Urothelium cell line (cell line): ENCODE results near the gene INSYN1.
"Not testable (repeated sequence)": the region's sequence is repeated elsewhere in the genome, so short reads cannot be mapped to it uniquely, and the experiment has no call there.

Source experiments
- DNase-seq: peaks from one replicate; pipeline ENCODE4 v3.0.0; 2011; ENCODE audit warnings: low spot score, mixed read lengths
- FAIRE-seq: peaks from 2 replicates; lab custom pipeline; 2011; peaks lifted over from hg19 to GRCh38; lab: Jason Lieb, UNC

Gene INSYN1, protein sequence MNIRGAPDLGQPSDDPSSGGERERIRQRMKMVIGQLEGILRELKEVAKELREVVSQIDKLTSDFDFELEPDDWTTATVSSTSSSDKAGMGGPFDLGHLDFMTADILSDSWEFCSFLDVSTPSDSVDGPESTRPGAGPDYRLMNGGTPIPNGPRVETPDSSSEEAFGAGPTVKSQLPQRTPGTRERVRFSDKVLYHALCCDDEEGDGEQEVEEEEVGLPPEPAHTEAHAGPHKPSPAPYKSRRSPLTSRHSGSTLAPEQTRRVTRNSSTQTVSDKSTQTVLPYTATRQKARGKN

GRCh38 chr15:73753250-73754130 lies at the start of gene INSYN1:
Gene INSYN1 (minus strand): TSS chr15:73753351. CDS start chr15:73751130, 2,221 bp downstream.
- DNase-seq (peak; percentile 71), FAIRE-seq (no peak)

DNA sequence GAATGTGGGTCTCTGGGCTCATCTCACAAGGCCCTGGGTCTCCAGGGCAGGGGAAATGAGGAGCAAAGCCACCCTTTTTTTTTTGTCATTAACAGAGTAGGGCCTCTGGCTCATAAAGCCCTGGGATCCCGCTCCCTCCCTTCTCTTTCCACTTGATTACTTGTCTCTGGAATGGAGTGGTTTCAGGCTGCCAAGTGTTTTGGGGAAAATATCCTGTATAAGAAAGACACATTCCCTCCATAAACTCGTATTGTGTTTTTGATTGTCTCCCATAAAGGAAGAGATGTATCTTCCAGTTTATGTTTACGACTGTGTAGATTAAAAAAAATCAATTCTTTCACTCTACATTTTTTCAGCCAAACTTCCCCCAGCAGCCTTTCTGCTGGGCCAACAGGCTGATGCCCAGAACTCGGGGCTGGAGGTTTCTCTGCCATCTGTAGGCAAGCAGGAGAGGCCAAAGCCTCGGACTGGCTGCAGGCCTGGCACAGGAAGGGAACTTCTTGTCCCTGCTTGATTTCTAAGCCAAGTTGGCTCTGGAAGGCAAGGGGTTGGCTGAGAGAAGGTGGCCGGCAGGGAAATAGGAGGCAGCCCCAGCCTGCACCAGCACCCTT lies 49.4 kb upstream of the INSYN1 start:
- FAIRE-seq (no peak), DNase-seq (no peak)

DNA sequence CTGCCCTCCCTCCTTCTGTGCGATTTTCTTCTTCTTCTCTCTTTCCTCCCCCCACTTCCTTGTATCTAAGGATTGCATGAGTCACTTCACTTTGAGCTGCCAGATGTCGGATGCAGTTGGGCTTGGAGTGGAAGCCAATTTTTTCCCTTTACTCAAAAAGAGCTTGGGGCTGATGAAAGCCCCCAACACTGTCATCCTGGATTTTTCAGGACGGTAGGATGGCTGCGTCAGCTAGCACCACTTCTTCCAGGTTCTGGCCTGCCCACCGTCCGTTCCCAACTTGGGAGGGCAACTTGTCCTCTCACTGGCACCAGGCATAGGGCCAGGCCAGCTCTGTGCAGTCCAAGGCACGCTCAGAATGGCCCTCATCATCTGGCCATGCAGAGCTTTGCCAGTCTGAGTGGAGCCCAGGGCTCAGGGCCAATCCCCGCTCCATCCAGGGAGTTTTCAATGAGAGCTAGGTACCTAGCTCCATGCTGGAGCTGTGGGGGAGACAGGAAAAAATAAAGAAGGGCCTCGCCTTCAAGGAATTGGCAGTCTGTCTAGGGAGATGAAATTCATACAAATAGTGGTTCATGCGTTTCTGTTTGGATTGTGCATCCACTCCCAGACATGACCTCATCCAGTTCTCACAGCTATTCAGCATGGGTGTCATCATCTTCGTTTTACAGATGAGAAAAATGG lies 47.7 kb upstream of the INSYN1 start:
- DNase-seq (peak; percentile 71), FAIRE-seq (no peak)

DNA sequence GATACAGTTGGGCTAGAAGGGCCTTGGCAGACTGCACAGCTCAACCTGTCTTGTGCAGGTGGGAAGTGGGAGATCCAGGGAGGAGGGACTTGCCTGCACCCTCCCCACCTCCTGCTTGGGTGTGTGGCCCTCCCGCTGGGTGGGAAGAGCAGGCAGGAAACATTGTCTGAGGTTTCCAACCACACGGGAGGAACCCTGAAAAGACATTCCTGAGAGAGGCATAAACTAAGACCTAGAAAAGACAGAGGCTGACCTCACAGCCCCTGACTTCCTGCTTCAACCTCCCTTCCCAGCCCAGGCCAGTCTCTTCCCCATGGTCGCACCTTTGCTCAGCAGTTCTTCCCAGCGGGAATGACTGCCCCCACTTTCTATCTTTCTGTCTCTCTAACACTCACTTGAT lies 46.3 kb upstream of the INSYN1 start:
- DNase-seq: peak; percentile 53
- no peak for FAIRE-seq

GRCh38 chr15:73797366-73798158 lies 44.4 kb upstream of the INSYN1 start:
- no peak for DNase-seq
- FAIRE-seq: no peak

DNA sequence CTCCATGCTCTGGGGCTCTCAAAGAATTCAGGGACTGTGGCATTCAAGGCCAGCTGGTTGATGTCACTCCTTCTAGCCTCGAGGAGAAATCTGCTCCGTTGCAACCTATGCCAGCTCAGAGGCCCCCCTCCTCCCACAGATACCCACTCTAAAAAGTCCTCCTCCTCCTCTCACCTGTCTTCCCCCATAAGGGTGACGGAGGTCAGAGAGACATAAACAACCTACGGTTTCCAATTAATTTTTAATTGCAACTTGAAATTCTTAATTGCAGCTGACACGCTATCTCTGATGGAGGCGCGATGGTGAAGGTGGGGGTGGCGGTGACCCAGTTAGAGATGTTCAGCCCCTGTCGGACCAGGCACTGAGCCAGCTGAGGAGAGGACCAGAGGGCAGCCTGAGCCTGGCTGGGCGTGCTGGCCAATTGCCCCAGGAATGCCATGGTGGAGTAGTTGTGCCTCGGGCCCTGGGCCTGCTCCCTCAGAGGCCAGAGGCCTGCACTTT lies 43.2 kb upstream of the INSYN1 start:
- DNase-seq: no peak
- FAIRE-seq: no peak

GRCh38 chr15:73794443-73795133 lies 41.4 kb upstream of the INSYN1 start:
- FAIRE-seq: no peak
- DNase-seq: peak; percentile 13

- not testable (repeated sequence) for FAIRE-seq, DNase-seq
Observed at GRCh38 chr15:73792899-73793541, 39.9 kb upstream of the INSYN1 start.

GRCh38 chr15:73792415-73792814 lies 39.3 kb upstream of the INSYN1 start:
- no peak for FAIRE-seq
- no peak for DNase-seq

GRCh38 chr15:73789521-73790240 lies 36.5 kb upstream of the INSYN1 start:
- no peak for FAIRE-seq
- DNase-seq: no peak

DNA sequence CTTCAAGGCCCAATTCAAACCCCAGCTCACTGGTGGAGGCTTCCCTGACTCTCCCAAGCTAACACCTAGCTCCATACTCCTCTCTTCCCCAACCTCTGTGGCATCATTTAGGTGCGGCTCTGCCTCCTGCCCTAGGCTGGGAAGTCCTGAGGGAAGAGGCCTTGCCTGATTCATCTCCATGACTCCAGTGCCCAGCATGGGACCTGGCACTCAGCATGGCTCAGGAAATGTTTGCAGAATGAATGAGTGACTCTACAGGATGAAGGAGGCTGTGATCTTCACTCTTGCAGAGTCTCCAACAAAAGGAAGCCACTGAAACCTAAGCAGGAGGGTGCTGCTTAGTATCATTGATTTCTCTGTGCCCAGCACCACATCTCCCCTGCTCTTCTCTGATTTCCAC lies 34.5 kb upstream of the INSYN1 start:
- FAIRE-seq: no peak
- DNase-seq: no peak

GRCh38 chr15:73786538-73786937 lies 33.4 kb upstream of the INSYN1 start:
- FAIRE-seq (no peak), DNase-seq (no peak)

- not testable (repeated sequence) for FAIRE-seq
Observed at GRCh38 chr15:73785256-73786014, 32.3 kb upstream of the INSYN1 start.

GRCh38 chr15:73784291-73784690 lies 31.1 kb upstream of the INSYN1 start:
- FAIRE-seq (no peak), DNase-seq (no peak)

More at GRCh38 chr15:73785256-73786014, 32.3 kb upstream of the INSYN1 start:
- DNase-seq: not testable (repeated sequence)

DNA sequence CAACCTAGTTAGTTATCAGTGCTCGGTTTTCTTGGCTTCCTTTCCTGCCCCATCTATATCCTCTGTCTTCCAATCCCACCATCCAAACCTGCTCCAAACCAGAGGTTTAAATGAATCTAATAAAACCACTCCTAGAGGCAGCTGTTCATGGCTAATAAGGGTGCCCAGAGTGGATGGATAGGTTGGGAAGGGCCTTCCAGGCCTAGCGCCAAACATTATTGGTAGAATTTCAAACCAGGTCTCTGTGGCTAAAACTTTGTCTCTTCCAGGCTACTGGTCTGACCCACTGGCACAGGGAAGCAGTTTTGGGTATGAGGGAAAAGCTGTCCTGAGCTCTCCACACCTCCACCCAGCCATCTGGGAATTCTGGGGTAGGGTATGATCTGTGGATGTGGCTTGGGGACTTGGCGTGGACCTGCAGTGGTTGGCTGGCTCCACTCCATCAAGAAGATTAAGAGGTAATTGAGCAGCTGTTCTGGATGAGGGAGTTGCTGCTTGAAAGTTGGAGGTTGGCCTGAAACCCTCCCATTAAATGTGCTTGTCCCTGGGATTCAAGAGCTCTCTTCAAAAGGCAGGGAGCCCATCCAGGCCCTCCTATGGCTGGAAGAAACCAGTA lies 29.3 kb upstream of the INSYN1 start:
- no peak for DNase-seq
- FAIRE-seq: no peak

GRCh38 chr15:73781038-73781925 lies 28.1 kb upstream of the INSYN1 start:
- peak; percentile 49 for DNase-seq

More at GRCh38 chr15:73781038-73781925, 28.1 kb upstream of the INSYN1 start:
- FAIRE-seq: no peak
